CD14-positive monocyte (primary cell): ENCODE data around the gene PROM2. TPM values are rescaled to one million over a fixed set of nuclear protein-coding genes. Genes with fewer than 3 reads are reported as not detected.

Experiments used
- DNase-seq, 3 donors: peaks; one replicate each; pipeline ENCODE4 v3.0.0-alpha.2; 2011 to 2022
- H2AFZ ChIP-seq: 2 replicates; pipeline ENCODE4 v1.6.0; 2012; ENCODE audit warnings: mild to moderate bottlenecking, low read depth, low read length, inconsistent platforms; ENCODE audit not compliant: insufficient read depth, poor library complexity, severe bottlenecking
- H3K27ac ChIP-seq, 2 donors: 1 replicate in 1 of 2; 2 replicates in 1 of 2; pipeline ENCODE4 v1.5.1; 2012 to 2013; ENCODE audit warnings: low read length in 2 of 2, control low read depth in 1 of 2, inconsistent platforms in 1 of 2, low read depth in 1 of 2, mild to moderate bottlenecking in 1 of 2
- H3K27me3 ChIP-seq, 2 donors: one replicate each; pipeline versions ENCODE4 v1.6.0 to v1.6.1; 2011 to 2013; ENCODE audit warnings: low read length in 2 of 2; ENCODE audit not compliant: control insufficient read depth in 2 of 2, insufficient read depth in 2 of 2
- H3K36me3 ChIP-seq, 2 donors: replicated peaks in 1 of 2; 1 replicate in 1 of 2; 2 replicates in 1 of 2; pipeline versions ENCODE4 v1.5.1 to v1.6.1; 2012 to 2013; ENCODE audit warnings: low read length in 2 of 2, control low read depth in 1 of 2, inconsistent platforms in 1 of 2, mild to moderate bottlenecking in 1 of 2; ENCODE audit not compliant: insufficient read depth in 2 of 2, control insufficient read depth in 1 of 2
- H3K4me1 ChIP-seq, 2 donors: 1 replicate in 1 of 2; 2 replicates in 1 of 2; pipeline versions ENCODE4 v1.5.1 to v1.6.1; 2012 to 2013; ENCODE audit warnings: low read length in 2 of 2, control low read depth in 1 of 2, inconsistent platforms in 1 of 2, mild to moderate bottlenecking in 1 of 2, moderate library complexity in 1 of 2; ENCODE audit not compliant: insufficient read depth in 2 of 2, control insufficient read depth in 1 of 2
- H3K4me2 ChIP-seq: replicated peaks from 2 replicates; pipeline ENCODE3; 2012; ENCODE audit warnings: low read length, moderate library complexity, mild to moderate bottlenecking; ENCODE audit not compliant: poor library complexity, severe bottlenecking; ENCODE audit errors: extremely low read depth
- H3K4me3 ChIP-seq, 3 experiments: fragments of 200-600 bp in 1 of 3; sonication (generic) in 1 of 3; replicated peaks in 1 of 3; 1 replicate in 2 of 3; 2 replicates in 1 of 3; pipeline ENCODE4 v1.5.1; 2011 to 2013; ENCODE audit warnings: low read length in 3 of 3, mild to moderate bottlenecking in 3 of 3, control low read depth in 2 of 3, low read depth in 2 of 3, inconsistent platforms in 1 of 3, moderate library complexity in 1 of 3
- H3K79me2 ChIP-seq: 2 replicates; pipeline ENCODE4 v1.6.0; 2012; ENCODE audit warnings: mild to moderate bottlenecking, control low read depth, inconsistent platforms, low read length, moderate library complexity; ENCODE audit not compliant: insufficient read depth
- H3K9ac ChIP-seq: 2 replicates; pipeline ENCODE4 v1.6.0; 2017; ENCODE audit warnings: low read length, mild to moderate bottlenecking; ENCODE audit not compliant: insufficient read depth, poor library complexity, severe bottlenecking
- H3K9me3 ChIP-seq, 2 donors: replicated peaks in 1 of 2; 1 replicate in 1 of 2; 2 replicates in 1 of 2; pipeline versions ENCODE4 v1.5.1 to v1.6.1; 2012 to 2013; ENCODE audit warnings: low read length in 2 of 2, control low read depth in 1 of 2; ENCODE audit not compliant: control insufficient read depth in 1 of 2, insufficient read depth in 1 of 2
- H4K20me1 ChIP-seq: 2 replicates; pipeline ENCODE4 v1.6.0; 2012; ENCODE audit warnings: mild to moderate bottlenecking, low read length, control low read depth, moderate library complexity; ENCODE audit not compliant: insufficient read depth
- H3K27ac Mint-ChIP-seq, 7 donors: one replicate each; pipeline ENCODE4 v1.8.0; 2020; ENCODE audit warnings: mild to moderate bottlenecking in 7 of 7, mixed read lengths in 7 of 7, moderate library complexity in 6 of 7, inconsistent platforms in 2 of 7
- H3K27me3 Mint-ChIP-seq, 3 donors: one replicate each; pipeline ENCODE4 v1.8.0; 2021 to 2022; ENCODE audit warnings: low read depth in 3 of 3, mild to moderate bottlenecking in 3 of 3, mixed read lengths in 3 of 3, moderate library complexity in 3 of 3, inconsistent platforms in 1 of 3
- H3K36me3 Mint-ChIP-seq, 2 donors: one replicate each; pipeline ENCODE4 v1.8.0; 2020; ENCODE audit warnings: mixed read lengths in 2 of 2, inconsistent platforms in 1 of 2, mild to moderate bottlenecking in 1 of 2
- H3K4me1 Mint-ChIP-seq: one replicate; pipeline ENCODE4 v1.8.0; 2020; ENCODE audit warnings: mild to moderate bottlenecking, mixed read lengths
- H3K4me3 Mint-ChIP-seq, 2 donors: one replicate each; pipeline ENCODE4 v1.8.0; 2020; ENCODE audit warnings: mild to moderate bottlenecking in 2 of 2, mixed read lengths in 2 of 2, moderate library complexity in 1 of 2
- H3K9me3 Mint-ChIP-seq, 7 donors: one replicate each; pipeline ENCODE4 v1.8.0; 2020 to 2022; ENCODE audit warnings: mixed read lengths in 7 of 7, mild to moderate bottlenecking in 6 of 7, moderate library complexity in 6 of 7, inconsistent platforms in 2 of 7
- WGBS: methylation state at CpG from one replicate; pipeline ENCODE4 v1.1.5; 2013; ENCODE audit warnings: missing lambda C conversion rate; ENCODE audit not compliant: insufficient coverage; 5-methylcytosine and 5-hydroxymethylcytosine counted together
- intact Hi-C, 2 donors: fragments of 100-400 bp; cut with micrococcal nuclease; formaldehyde crosslinking; loops; one replicate each; pipeline versions ENCODE4 v1.15.0 to v1.15.1; 2023
- polyA plus RNA-seq, 3 donors: library from polyadenylated mRNA; depleted of rRNA in 1 of 3; unstranded in 2 of 3; stranded (reverse) in 1 of 3; fragments of 300-500 nt in 2 of 3; fragments of >200 nt in 1 of 3; fragmentation: Illumina TruSeq in 2 of 3; gene quantifications; 1 replicate in 2 of 3; 2 replicates in 1 of 3; pipeline ENCODE4 v1.2.3, GENCODE V29; 2012 to 2021
- TF ChIP-seq, protein P1 (sequence below): fragments of 200-600 bp; IDR thresholded peaks from one replicate; pipeline ENCODE4 v1.8.0; 2022; ENCODE audit warnings: antibody characterized with exemption, mild to moderate bottlenecking

PROM2 gene
- polyA plus RNA-seq, 3 donors, result 0.41 TPM; not detected in 2

GRCh38 chr2:95294579-95295250, 20.5 kb downstream of the PROM2 start:
- no peak for DNase-seq
- H3K9me3 Mint-ChIP-seq, result peaks cover 8 to 29% (median 19%) of the 10 kb centered on the region in 7 donors
- 94% methylated on average over 15 of the region's 19 CpGs for WGBS

DNA sequence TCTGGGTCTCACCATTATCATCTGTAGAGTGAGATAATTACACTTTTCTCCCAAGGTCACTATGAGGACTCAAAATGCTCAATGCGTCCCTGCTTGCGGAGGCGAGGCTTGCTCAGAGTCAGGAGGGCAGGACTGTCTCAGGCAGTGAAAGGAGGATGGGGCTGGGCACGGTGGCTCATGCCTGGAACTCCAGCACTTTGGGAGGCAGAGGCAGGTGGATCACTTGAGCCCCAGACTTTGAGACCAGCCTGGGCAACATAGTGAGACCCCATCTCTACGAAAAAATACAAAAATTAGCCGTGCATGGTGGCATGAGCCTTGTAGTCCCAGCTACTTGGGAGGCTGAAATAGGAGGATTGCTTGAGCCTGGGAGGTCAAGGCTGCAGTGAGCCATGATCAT, 21.1 kb downstream of the PROM2 start:
- H3K27ac Mint-ChIP-seq, result no peak overlapping the region
- peaks cover 6 to 8% (median 7%) of the 10 kb centered on the region in 3 donors for H3K27me3 Mint-ChIP-seq
- H3K9me3 Mint-ChIP-seq, result peaks cover 6 to 26% (median 17%) of the 10 kb centered on the region in 7 donors
- H2AFZ ChIP-seq, result no peak overlapping the region
- H3K36me3 ChIP-seq, result no peaks in the 10 kb centered on the region
- no peak overlapping the region for H3K9ac ChIP-seq
- WGBS, result 100% methylated on average over 6 of the region's 6 CpGs
- no peak overlapping the region for H3K27ac ChIP-seq
- no peak overlapping the region for H3K4me3 ChIP-seq
- TF ChIP-seq, protein P1, sequence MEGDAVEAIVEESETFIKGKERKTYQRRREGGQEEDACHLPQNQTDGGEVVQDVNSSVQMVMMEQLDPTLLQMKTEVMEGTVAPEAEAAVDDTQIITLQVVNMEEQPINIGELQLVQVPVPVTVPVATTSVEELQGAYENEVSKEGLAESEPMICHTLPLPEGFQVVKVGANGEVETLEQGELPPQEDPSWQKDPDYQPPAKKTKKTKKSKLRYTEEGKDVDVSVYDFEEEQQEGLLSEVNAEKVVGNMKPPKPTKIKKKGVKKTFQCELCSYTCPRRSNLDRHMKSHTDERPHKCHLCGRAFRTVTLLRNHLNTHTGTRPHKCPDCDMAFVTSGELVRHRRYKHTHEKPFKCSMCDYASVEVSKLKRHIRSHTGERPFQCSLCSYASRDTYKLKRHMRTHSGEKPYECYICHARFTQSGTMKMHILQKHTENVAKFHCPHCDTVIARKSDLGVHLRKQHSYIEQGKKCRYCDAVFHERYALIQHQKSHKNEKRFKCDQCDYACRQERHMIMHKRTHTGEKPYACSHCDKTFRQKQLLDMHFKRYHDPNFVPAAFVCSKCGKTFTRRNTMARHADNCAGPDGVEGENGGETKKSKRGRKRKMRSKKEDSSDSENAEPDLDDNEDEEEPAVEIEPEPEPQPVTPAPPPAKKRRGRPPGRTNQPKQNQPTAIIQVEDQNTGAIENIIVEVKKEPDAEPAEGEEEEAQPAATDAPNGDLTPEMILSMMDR, result no peak
- no peak overlapping the region for H3K4me3 Mint-ChIP-seq
- no peaks in the 10 kb centered on the region for H3K27me3 ChIP-seq
- intact Hi-C loops, result no loop called here
- H3K79me2 ChIP-seq, result no peaks in the 10 kb centered on the region
- no peak for DNase-seq
- no peaks in the 10 kb centered on the region for H3K4me1 Mint-ChIP-seq
- peaks cover 0 to 19% of the 10 kb centered on the region in 2 donors for H3K9me3 ChIP-seq
- no peaks in the 10 kb centered on the region for H4K20me1 ChIP-seq
- no peaks in the 10 kb centered on the region for H3K4me1 ChIP-seq
- no peak overlapping the region for H3K4me2 ChIP-seq
- no peaks in the 10 kb centered on the region for H3K36me3 Mint-ChIP-seq

More at GRCh38 chr2:95294579-95295250, 20.5 kb downstream of the PROM2 start:
- Histone ChIP-seq H3K36me3 (no peaks in the 10 kb centered on the region), H2AFZ (no peak overlapping the region), H4K20me1 (no peaks in the 10 kb centered on the region), H3K9me3 (peaks cover 0 to 21% of the 10 kb centered on the region in 2 donors), H3K9ac (no peak overlapping the region), H3K4me1 (no peaks in the 10 kb centered on the region), H3K4me3 (no peak overlapping the region), H3K27ac (no peak overlapping the region), H3K27me3 (no peaks in the 10 kb centered on the region), H3K4me2 (no peak overlapping the region), H3K79me2 (no peaks in the 10 kb centered on the region)
- H3K4me1 Mint-ChIP-seq, result no peaks in the 10 kb centered on the region
- TF ChIP-seq, protein P1, result no peak
- no peak overlapping the region for H3K4me3 Mint-ChIP-seq
- peaks cover 6 to 8% (median 8%) of the 10 kb centered on the region in 3 donors for H3K27me3 Mint-ChIP-seq
- H3K36me3 Mint-ChIP-seq, result no peaks in the 10 kb centered on the region
- intact Hi-C loops, result no loop called here
- H3K27ac Mint-ChIP-seq, result peak overlapping the region in 1 of 7 donors; percentile 77
